Measurements from ENCODE around the gene RPS15A.

DNA sequence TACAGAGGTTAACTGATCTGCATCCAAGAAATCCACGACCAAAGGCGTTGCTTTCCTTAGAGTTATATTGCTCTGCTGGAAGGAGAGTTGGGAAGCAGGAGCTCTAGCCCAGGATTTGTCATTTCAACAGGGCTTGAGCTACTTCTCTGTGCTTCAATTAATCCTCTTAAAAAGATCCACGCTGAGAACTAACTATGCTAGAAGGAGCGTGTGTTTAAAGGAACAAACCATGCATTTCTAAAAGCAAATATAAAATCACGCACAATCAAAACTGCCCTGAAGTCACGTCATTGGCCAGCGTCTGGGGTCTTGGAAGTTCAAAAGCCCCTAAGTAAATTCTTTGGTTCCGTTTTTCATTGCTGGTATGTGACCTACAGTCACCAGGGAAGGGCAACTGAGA, 10.2 kb upstream of the RPS15A start:
- TF ChIP-seq, protein P1, sequence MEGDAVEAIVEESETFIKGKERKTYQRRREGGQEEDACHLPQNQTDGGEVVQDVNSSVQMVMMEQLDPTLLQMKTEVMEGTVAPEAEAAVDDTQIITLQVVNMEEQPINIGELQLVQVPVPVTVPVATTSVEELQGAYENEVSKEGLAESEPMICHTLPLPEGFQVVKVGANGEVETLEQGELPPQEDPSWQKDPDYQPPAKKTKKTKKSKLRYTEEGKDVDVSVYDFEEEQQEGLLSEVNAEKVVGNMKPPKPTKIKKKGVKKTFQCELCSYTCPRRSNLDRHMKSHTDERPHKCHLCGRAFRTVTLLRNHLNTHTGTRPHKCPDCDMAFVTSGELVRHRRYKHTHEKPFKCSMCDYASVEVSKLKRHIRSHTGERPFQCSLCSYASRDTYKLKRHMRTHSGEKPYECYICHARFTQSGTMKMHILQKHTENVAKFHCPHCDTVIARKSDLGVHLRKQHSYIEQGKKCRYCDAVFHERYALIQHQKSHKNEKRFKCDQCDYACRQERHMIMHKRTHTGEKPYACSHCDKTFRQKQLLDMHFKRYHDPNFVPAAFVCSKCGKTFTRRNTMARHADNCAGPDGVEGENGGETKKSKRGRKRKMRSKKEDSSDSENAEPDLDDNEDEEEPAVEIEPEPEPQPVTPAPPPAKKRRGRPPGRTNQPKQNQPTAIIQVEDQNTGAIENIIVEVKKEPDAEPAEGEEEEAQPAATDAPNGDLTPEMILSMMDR (IDR thresholded peaks at IDR 0.05), result no peak
- no peak for TF ChIP-seq POLR2AphosphoS5 (IDR thresholded peaks at IDR 0.05; ENCODE audit: insufficient read depth in 1 of 2, low read depth in 1 of 2)

Data from vagina (tissue), 2 donors.